Mammary microvascular endothelial cell (primary cell): ENCODE results near the gene ZFAND3. TPM values are rescaled to one million over a fixed set of nuclear protein-coding genes. Genes with fewer than 3 reads are reported as not detected.

Experiments used
- total RNA-seq: library from RNA; depleted of rRNA; stranded (reverse); fragments of >200 nt; gene quantifications from 2 replicates; pipeline ENCODE4 v1.2.3, GENCODE V29; 2015

ZFAND3 gene, protein sequence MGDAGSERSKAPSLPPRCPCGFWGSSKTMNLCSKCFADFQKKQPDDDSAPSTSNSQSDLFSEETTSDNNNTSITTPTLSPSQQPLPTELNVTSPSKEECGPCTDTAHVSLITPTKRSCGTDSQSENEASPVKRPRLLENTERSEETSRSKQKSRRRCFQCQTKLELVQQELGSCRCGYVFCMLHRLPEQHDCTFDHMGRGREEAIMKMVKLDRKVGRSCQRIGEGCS
- total RNA-seq = 21.1 and 21.5 TPM in 2 replicates

DNA sequence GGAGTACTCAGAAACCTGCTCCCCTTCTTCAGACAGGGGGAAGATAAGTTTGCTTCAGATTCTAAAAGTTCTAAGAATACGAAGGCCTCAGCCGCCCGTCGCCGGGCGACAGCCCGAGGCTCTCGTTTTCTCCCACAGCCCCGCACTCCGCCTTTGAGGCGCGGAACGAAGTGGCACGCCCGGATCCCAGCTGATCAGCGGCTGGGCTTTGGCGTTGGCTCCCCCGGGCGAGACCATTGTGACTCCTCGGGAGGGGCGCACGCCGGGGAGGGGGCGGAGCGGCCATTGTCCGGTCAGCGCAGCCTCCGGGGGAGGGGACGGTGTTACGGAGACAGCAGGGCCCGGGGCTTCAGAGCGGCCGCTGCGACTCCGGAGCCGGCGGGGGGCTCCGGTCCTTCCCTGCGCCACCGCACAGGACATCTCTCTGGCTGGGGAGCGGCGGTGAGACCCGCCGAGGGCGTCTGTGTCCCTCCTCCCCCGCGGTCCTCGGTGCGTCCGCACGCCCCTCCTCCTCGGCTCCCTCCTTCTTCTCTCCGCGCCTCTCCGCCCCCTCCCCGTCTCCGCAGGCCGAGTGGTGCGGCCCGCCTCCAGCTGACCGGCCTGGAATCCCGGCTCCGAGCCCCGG lies at the start of gene ZFAND3:
TSS of gene ZFAND3 (plus strand) at position 551 of the 625 bp plus-strand sequence. CDS start 219 bp downstream, outside the sequence.

Other genes starting within 250 kb of the ZFAND3 start
- gene MDGA1, start 121.8 kb upstream of the ZFAND3 start, total RNA-seq = 0.34 and 2.3 TPM in 2 replicates